Parathyroid adenoma (tissue), 2 donors: Measurements from ENCODE around the gene PCSK9.

ENCODE experiments used
- H2AFZ ChIP-seq: fragments of 300-600 bp; sonication (generic); one replicate; pipeline ENCODE4 v1.7.0; 2017; ENCODE audit warnings: antibody characterized with exemption, mild to moderate bottlenecking
- H3K27ac ChIP-seq: fragments of 300-600 bp; sonication (generic); one replicate; pipeline ENCODE4 v1.7.0; 2017
- H3K27me3 ChIP-seq: fragments of 300-600 bp; sonication (generic); one replicate; pipeline ENCODE4 v1.7.0; 2017; ENCODE audit warnings: low read length; ENCODE audit not compliant: control insufficient read depth, insufficient read depth
- H3K36me3 ChIP-seq: fragments of 300-600 bp; sonication (generic); one replicate; pipeline ENCODE4 v1.7.0; 2017; ENCODE audit warnings: low read length; ENCODE audit not compliant: control insufficient read depth, insufficient read depth
- H3K4me1 ChIP-seq: fragments of 300-600 bp; sonication (generic); one replicate; pipeline ENCODE4 v1.7.0; 2017; ENCODE audit warnings: control low read depth
- H3K4me2 ChIP-seq: fragments of 300-600 bp; sonication (generic); one replicate; pipeline ENCODE4 v1.7.0; 2017; ENCODE audit warnings: low read length
- H3K4me3 ChIP-seq: fragments of 300-600 bp; sonication (generic); one replicate; pipeline ENCODE4 v1.7.0; 2017; ENCODE audit warnings: low read depth, low read length
- H3K79me2 ChIP-seq: fragments of 300-600 bp; sonication (generic); one replicate; pipeline ENCODE4 v1.7.0; 2017; ENCODE audit warnings: control low read depth
- H3K9ac ChIP-seq: fragments of 300-600 bp; sonication (generic); one replicate; pipeline ENCODE4 v1.7.0; 2017; ENCODE audit warnings: mild to moderate bottlenecking
- H3K9me3 ChIP-seq: fragments of 300-600 bp; sonication (generic); one replicate; pipeline ENCODE4 v1.7.0; 2017; ENCODE audit warnings: low read length; ENCODE audit not compliant: control insufficient read depth
- TF ChIP-seq, protein P1 (sequence below): fragments of 300-600 bp; sonication (generic); IDR thresholded peaks from one replicate; pipeline ENCODE4 v1.7.0; 2017; ENCODE audit warnings: antibody characterized with exemption, mild to moderate bottlenecking
- donor health status: primary hyperparathyroidism.

PCSK9 gene

DNA sequence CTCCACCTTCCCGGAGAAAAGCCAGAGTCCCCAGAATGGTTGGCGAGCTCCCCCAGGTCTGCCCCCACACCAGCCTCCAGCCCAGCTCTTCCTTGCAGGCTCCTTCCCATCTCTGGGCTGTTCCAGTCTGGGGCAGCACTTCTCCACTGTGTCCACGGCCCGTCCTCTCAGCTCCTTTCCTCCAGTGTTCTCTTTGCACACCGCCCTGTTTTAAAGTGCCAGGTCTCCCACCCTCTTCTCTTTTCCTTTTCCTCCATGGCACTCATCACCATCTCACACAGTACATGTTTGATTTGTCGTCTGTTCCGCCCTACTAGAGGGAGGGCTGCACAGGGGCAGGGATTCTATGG, 6.1 kb upstream of the PCSK9 start:
- Histone ChIP-seq H3K4me2 (no peak overlapping the region), H3K9ac (no peak overlapping the region), H2AFZ (no peak overlapping the region), H3K4me3 (no peak overlapping the region), H3K79me2 (no peaks in the 10 kb centered on the region), H3K36me3 (no peaks in the 10 kb centered on the region), H3K4me1 (no peaks in the 10 kb centered on the region), H3K9me3 (no peaks in the 10 kb centered on the region), H3K27ac (no peak overlapping the region), H3K27me3 (no peaks in the 10 kb centered on the region)
- TF ChIP-seq, protein P1, sequence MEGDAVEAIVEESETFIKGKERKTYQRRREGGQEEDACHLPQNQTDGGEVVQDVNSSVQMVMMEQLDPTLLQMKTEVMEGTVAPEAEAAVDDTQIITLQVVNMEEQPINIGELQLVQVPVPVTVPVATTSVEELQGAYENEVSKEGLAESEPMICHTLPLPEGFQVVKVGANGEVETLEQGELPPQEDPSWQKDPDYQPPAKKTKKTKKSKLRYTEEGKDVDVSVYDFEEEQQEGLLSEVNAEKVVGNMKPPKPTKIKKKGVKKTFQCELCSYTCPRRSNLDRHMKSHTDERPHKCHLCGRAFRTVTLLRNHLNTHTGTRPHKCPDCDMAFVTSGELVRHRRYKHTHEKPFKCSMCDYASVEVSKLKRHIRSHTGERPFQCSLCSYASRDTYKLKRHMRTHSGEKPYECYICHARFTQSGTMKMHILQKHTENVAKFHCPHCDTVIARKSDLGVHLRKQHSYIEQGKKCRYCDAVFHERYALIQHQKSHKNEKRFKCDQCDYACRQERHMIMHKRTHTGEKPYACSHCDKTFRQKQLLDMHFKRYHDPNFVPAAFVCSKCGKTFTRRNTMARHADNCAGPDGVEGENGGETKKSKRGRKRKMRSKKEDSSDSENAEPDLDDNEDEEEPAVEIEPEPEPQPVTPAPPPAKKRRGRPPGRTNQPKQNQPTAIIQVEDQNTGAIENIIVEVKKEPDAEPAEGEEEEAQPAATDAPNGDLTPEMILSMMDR: no peak

DNA sequence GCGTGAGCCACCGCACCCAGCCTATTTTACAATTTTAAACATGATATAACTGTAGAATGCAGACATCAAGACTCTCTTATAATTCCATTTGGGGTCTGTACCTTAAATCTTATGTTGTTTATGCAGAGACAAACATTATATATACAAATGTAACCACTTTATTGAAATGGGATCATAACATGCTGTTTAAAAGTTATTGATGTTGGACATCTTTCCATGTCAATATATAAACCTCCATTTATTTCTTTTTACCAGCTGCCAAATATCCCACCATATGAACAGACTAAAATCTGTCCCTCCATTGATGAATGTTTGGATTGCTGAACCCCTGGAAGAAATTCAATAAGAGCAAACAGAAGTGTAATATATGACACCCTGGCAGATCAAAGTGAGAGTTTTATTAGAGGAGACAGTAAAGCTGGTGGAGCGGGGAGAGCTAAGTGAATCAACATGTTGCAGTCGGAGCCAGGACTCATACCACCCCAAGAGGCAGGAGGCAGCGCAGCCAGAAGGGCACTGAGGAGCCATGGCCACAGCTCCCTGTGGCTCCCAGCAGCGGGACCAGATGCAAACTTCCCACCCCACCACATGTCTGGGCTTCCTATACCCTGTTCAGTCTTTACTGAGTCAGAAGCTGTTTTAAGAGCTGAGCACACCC, 4.7 kb upstream of the PCSK9 start:
- Histone ChIP-seq H2AFZ (no peak overlapping the region), H3K9me3 (no peaks in the 10 kb centered on the region), H3K79me2 (no peaks in the 10 kb centered on the region), H3K9ac (no peak overlapping the region), H3K36me3 (no peaks in the 10 kb centered on the region), H3K27ac (no peak overlapping the region), H3K4me2 (no peak overlapping the region), H3K27me3 (no peaks in the 10 kb centered on the region), H3K4me3 (no peak overlapping the region), H3K4me1 (no peaks in the 10 kb centered on the region)
- TF ChIP-seq, protein P1: no peak

DNA sequence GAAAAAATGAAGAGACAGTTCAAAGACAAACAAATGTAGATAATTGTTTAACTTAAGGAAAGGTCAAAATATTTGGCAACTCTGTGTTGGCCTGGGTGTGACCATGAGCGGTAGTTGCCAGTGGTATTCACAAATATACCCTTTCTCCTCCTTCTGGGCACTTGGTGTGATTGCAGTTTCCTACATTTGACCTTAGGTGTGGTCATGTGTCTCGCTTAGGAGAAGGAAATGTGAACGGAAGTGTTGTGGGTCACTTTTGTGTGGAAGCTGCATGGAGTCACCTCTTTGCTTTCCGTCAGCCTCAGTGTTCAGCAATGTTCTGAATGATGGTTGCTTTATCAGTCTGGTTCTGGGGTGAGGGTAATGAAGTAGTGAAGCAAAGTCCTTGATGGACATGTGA, 3.4 kb upstream of the PCSK9 start:
- no peak overlapping the region for H3K9ac ChIP-seq
- no peaks in the 10 kb centered on the region for H3K4me1 ChIP-seq
- no peak overlapping the region for H2AFZ ChIP-seq
- no peaks in the 10 kb centered on the region for H3K9me3 ChIP-seq
- TF ChIP-seq, protein P1: no peak
- H3K4me3 ChIP-seq: no peak overlapping the region
- no peaks in the 10 kb centered on the region for H3K79me2 ChIP-seq
- H3K36me3 ChIP-seq: no peaks in the 10 kb centered on the region
- no peaks in the 10 kb centered on the region for H3K27me3 ChIP-seq
- no peak overlapping the region for H3K27ac ChIP-seq
- no peak overlapping the region for H3K4me2 ChIP-seq

DNA sequence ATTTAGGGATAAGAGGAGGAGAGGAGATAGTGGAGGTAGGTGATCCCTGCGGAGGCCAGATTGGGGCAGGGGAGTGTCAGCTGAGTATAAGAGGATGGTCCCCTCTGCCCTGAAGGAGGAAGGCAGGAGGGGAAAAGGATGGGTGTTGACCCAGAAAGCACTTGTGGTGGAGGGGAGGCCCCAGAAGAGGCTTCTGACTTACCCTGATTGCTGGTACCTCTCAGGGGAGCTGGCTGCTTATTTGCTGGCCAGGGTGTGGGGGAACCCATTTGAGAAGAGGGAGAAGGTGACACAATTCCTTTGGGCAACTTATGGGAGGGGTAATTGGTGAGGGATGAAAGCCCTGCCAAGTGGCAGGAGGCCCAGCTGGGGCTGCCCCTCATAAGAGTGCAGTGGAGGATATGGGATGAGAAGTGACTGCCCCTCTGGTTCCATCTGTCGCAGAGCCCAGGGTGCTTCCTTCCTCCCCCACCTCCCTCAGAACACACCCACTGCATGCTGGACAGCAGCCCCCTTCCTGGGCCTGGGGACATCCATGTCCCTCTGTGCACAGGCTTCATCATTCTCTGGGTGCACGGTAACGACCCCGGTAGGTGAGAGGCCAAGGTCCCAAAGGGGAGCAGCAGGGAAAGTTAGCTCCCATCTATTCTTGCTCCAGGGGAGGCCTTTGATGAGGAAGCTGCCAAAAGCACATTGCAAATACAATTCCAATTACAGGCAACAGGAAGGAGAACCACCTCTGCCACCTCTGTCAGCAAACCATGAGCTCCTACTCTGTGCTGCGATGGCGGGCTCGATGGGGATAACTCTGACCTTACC, 1.4 kb upstream of the PCSK9 start:
- Histone ChIP-seq H3K4me2 (no peak overlapping the region), H3K9ac (no peak overlapping the region), H3K9me3 (no peaks in the 10 kb centered on the region), H3K79me2 (no peaks in the 10 kb centered on the region), H3K27ac (no peak overlapping the region), H3K36me3 (no peaks in the 10 kb centered on the region), H3K4me3 (no peak overlapping the region), H3K27me3 (no peaks in the 10 kb centered on the region), H2AFZ (no peak overlapping the region), H3K4me1 (no peaks in the 10 kb centered on the region)
- TF ChIP-seq, protein P1: no peak

DNA sequence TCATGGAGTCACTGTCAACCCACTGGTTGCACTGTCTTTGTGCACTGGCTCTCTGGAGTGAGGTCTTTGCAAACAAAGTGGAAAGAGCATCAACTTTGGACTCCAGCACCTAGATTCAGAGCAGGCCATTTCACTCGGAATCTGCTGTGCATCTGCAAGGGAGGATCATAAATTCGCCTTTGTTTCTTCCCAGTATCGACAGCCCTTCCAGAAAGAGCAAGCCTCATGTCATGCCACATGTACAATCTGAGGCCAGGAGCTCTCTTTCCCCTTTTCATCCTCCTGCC, 853 bp upstream of the PCSK9 start:
- H3K4me3 ChIP-seq: no peak overlapping the region

More for the DNA sequence above, 853 bp upstream of the PCSK9 start:
- Histone ChIP-seq H3K9me3 (no peaks in the 10 kb centered on the region), H3K36me3 (no peaks in the 10 kb centered on the region), H3K27me3 (no peaks in the 10 kb centered on the region), H3K9ac (no peak overlapping the region), H3K4me1 (no peaks in the 10 kb centered on the region), H3K4me2 (no peak overlapping the region), H3K27ac (no peak overlapping the region), H2AFZ (no peak overlapping the region), H3K79me2 (no peaks in the 10 kb centered on the region)
- TF ChIP-seq, protein P1: no peak
